Activated CD4-positive, alpha-beta memory T cell treated with anti-CD3 and anti-CD28 coated beads for 36 hours (primary cell): ENCODE data around the gene XRCC1. TPM values are rescaled to one million over a fixed set of nuclear protein-coding genes. Genes with fewer than 3 reads are reported as not detected.

Experiments used
- CTCF ChIA-PET: fragments of 350-600 bp; sonication (Branson Sonifier 250); formaldehyde crosslinking; loops from one replicate; lab custom pipeline; 2021; ENCODE audit warnings: antibody characterized with exemption, inconsistent platforms; lab: Charles Lee
- POLR2A ChIA-PET: fragments of 350-600 bp; sonication (Branson Sonifier 250); formaldehyde crosslinking; loops from one replicate; lab custom pipeline; 2021; ENCODE audit warnings: antibody characterized with exemption; lab: Charles Lee
- DNase-seq: peaks from one replicate; pipeline ENCODE4 v3.0.0-alpha.2; 2020
- H3K27ac Mint-ChIP-seq: one replicate; pipeline ENCODE4 v1.8.0; 2021; ENCODE audit warnings: mixed read lengths
- H3K27me3 Mint-ChIP-seq: one replicate; pipeline ENCODE4 v1.8.0; 2021; ENCODE audit warnings: mixed read lengths
- H3K36me3 Mint-ChIP-seq: one replicate; pipeline ENCODE4 v1.8.0; 2021; ENCODE audit warnings: mixed read lengths
- H3K4me1 Mint-ChIP-seq: one replicate; pipeline ENCODE4 v1.8.0; 2021; ENCODE audit warnings: low read depth, mixed read lengths
- H3K4me3 Mint-ChIP-seq: one replicate; pipeline ENCODE4 v1.8.0; 2021; ENCODE audit warnings: mild to moderate bottlenecking, mixed read lengths
- H3K9me3 Mint-ChIP-seq: one replicate; pipeline ENCODE4 v1.8.0; 2021; ENCODE audit warnings: mixed read lengths
- intact Hi-C: fragments of 100-400 bp; cut with micrococcal nuclease; formaldehyde crosslinking; loops from one replicate; pipeline ENCODE4 v1.15.1; 2023
- total RNA-seq, 2 experiments: library from RNA; stranded (reverse); gene quantifications; one replicate each; pipeline ENCODE4 v1.2.3, GENCODE V29; 2021

XRCC1 gene
- total RNA-seq, 2 experiments from 2014 or later, result 42.5 to 43.0 TPM

GRCh38 chr19:43569657-43570056 lies 5.7 kb downstream of the XRCC1 start:
- Mint-ChIP-seq H3K9me3 (no peaks in the 10 kb centered on the region), H3K36me3 (peaks cover 1% of the 10 kb centered on the region), H3K4me3 (no peak overlapping the region), H3K4me1 (peaks cover 23% of the 10 kb centered on the region), H3K27ac (no peak overlapping the region), H3K27me3 (no peaks in the 10 kb centered on the region)
- intact Hi-C loops, result no loop called here
- DNase-seq, result no peak
- ChIA-PET POLR2A (no interaction called here), CTCF (interaction anchor here (1.0 to 3.7 kb wide), 2 partner anchors 14 to 49 kb away, joined by 3 to 17 read pairs; no protein-coding TSS in a partner anchor)

DNA sequence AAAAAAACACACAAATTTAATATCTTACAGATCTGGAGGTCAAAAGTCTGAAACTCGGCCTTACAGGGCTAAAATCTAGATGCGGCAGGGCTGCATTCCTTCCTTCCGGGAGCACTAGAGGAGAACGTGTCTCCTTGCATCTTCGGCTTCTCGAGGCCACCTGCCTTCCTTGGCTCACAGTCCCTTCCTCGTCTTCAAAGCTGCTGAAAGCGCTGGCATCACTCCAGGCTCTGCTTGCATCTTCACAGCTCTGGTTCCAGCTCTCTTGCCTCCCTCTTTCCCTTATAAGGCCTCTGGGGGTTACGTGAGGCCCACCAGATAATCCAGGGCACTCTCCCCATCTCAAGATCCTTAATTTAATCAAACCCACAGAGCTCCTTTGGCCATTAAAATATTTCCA lies 10.5 kb downstream of the XRCC1 start:
- POLR2A ChIA-PET, result interaction anchor here (0.8 kb wide), 2 partner anchors 30 to 216 kb away, joined by 3 read pairs; partner anchors contain the start of gene KCNN4
- H3K27me3 Mint-ChIP-seq, result no peaks in the 10 kb centered on the region
- H3K27ac Mint-ChIP-seq, result no peak overlapping the region
- CTCF ChIA-PET, result interaction anchor here (1.1 to 2.4 kb wide), 3 partner anchors 9 to 30 kb away, joined by 5 to 13 read pairs (median 7); no protein-coding TSS in a partner anchor
- no peak for DNase-seq
- peaks cover 21% of the 10 kb centered on the region for H3K36me3 Mint-ChIP-seq
- no peak overlapping the region for H3K4me3 Mint-ChIP-seq
- no peaks in the 10 kb centered on the region for H3K9me3 Mint-ChIP-seq
- H3K4me1 Mint-ChIP-seq, result peaks cover 40% of the 10 kb centered on the region
- intact Hi-C loops, result no loop called here

DNA sequence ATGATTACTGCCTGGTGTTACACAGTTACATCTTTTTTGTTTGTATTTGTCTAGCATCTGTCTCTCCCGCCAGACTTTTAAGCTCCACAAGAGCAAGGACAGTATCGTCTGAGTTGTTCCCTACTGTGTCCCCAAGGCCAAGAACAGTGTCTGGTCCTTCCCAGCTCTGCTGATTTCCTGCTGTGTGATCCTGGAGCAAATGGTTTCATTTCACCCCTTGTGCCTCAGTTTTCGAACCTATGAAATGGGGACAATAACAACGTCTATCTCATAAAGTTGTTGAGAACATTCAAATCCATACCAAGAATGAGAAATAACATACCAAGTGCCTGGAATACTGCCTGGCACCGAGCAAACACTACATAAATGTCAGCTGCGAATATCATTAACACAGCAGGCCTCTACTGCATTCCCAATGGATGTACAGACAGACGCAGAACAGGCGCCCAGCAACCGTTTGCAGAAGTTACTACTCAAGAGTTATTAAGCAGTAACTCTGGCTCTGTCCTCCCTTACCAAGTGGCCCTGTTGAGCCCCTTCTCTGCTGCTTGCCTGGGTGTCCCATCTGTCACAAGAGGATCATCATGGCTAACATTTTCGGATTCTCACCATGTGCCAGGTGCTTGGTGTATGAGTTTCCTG lies 11.4 kb downstream of the XRCC1 start:
- intact Hi-C loops, result loop anchor here (2.0 kb wide), 2 partner anchors 31 to 55 kb away; partner anchors contain the start of genes ZNF428 and ZNF575
- H3K4me3 Mint-ChIP-seq, result no peak overlapping the region
- H3K27ac Mint-ChIP-seq, result peak overlapping the region; percentile 95
- H3K36me3 Mint-ChIP-seq, result peaks cover 22% of the 10 kb centered on the region
- no peak for DNase-seq
- no peaks in the 10 kb centered on the region for H3K27me3 Mint-ChIP-seq
- peaks cover 38% of the 10 kb centered on the region for H3K4me1 Mint-ChIP-seq
- H3K9me3 Mint-ChIP-seq, result no peaks in the 10 kb centered on the region
- ChIA-PET POLR2A (interaction anchor here (1.1 kb wide), 2 partner anchors 10 to 12 kb away, joined by 3 to 5 read pairs; partner anchors contain the start of genes PINLYP and XRCC1), CTCF (interaction anchor here (1.1 to 1.2 kb wide), 2 partner anchors 9 to 31 kb away, joined by 3 to 4 read pairs; no protein-coding TSS in a partner anchor)

GRCh38 chr19:43562698-43563241 lies 12.6 kb downstream of the XRCC1 start:
- Mint-ChIP-seq H3K4me3 (peak overlapping the region; percentile 40), H3K9me3 (no peaks in the 10 kb centered on the region), H3K27me3 (no peaks in the 10 kb centered on the region), H3K36me3 (peaks cover 22% of the 10 kb centered on the region), H3K27ac (peak overlapping the region; percentile 95), H3K4me1 (peaks cover 38% of the 10 kb centered on the region)
- intact Hi-C loops, result loop anchor here (1.0 to 2.0 kb wide), 4 partner anchors 13 to 56 kb away; partner anchors contain the start of genes IRGQ, PINLYP, XRCC1 and ZNF428
- CTCF ChIA-PET, result interaction anchor here (1.1 to 1.2 kb wide), 2 partner anchors 8 to 32 kb away, joined by 3 to 4 read pairs; no protein-coding TSS in a partner anchor
- POLR2A ChIA-PET, result interaction anchor here (1.1 kb wide), 1 partner anchor 13 kb away, joined by 3 read pairs; the partner anchor contains the start of genes PINLYP and XRCC1
- DNase-seq, result peak; percentile 86

GRCh38 chr19:43562226-43562697 lies 13.1 kb downstream of the XRCC1 start:
- H3K27ac Mint-ChIP-seq, result peak overlapping the region; percentile 95
- H3K27me3 Mint-ChIP-seq, result no peaks in the 10 kb centered on the region
- ChIA-PET CTCF (no interaction called here), POLR2A (no interaction called here)
- intact Hi-C loops, result loop anchor here (1.0 to 2.0 kb wide), 4 partner anchors 13 to 57 kb away; partner anchors contain the start of genes IRGQ, PINLYP, XRCC1 and ZNF428
- H3K36me3 Mint-ChIP-seq, result peaks cover 22% of the 10 kb centered on the region
- no peaks in the 10 kb centered on the region for H3K9me3 Mint-ChIP-seq
- no peak overlapping the region for H3K4me3 Mint-ChIP-seq
- no peak for DNase-seq
- peaks cover 40% of the 10 kb centered on the region for H3K4me1 Mint-ChIP-seq

DNA sequence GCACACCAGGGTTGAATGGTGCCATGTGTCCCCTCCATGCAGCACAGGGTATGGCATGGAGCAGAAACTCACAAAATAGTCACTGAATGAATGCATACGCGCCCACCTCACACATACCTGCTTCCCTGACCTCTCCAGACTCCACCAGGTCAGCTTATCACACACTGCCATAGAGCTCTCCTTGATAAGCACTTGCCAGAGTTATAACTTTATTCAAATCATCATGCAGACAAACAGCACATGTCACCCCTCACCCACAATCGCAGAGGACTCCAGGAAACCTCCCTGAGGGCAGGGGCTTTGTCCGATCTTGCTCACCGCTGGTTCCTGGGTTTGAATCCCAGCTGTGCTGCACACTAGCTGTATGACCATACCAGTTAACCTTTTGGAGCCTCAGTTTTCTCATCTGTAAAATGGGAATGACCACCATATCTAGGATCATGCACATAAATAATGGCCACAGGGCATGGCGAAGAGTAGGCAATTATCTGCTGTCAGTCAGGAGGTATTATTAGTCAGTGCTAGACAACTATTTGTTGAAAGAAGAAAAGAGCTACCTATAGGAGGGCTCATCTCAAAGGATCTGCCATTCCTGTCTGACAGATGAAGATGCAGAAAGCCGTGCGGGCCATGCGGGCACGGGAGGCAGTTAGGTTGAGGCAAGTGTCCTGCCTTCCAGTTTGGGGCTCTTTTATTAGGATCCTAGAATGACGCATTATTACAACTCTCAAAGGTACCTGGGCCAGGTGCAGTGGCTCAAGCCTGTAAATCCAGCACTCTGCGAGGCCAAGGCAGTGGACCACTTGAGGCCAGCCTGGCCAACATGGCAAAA lies 14.0 kb downstream of the XRCC1 start:
- Mint-ChIP-seq H3K27ac (peak overlapping the region; percentile 95), H3K36me3 (peaks cover 22% of the 10 kb centered on the region), H3K27me3 (no peaks in the 10 kb centered on the region), H3K4me1 (peaks cover 38% of the 10 kb centered on the region), H3K9me3 (no peaks in the 10 kb centered on the region), H3K4me3 (no peak overlapping the region)
- intact Hi-C loops, result no loop called here
- POLR2A ChIA-PET, result interaction anchor here (0.5 kb wide), 1 partner anchor 185 kb away, joined by 5 read pairs; no protein-coding TSS in a partner anchor
- DNase-seq, result no peak
- CTCF ChIA-PET, result interaction anchor here (0.7 to 2.3 kb wide), 2 partner anchors 33 to 107 kb away, joined by 4 to 10 read pairs; no protein-coding TSS in a partner anchor

DNA sequence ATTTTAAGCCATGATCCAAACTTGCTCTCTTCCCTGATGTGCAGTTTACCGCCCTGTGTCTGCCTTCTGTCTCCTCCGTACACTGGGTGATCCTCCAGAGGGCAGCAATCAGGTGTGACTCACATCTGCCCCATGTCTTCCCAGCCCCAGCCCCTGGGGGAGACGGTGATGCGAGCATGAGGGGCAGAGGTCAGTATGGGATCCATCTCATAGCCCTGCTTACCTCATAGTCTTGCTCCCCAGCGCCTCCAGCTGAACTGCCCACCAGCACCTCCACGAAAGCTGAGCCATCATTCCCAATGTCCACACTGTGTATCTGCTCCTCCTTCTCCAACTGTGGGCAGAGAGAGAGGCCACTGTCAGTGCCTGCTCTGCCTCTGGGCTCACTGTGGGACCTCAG lies 14.6 kb downstream of the XRCC1 start:
- H3K27me3 Mint-ChIP-seq, result no peaks in the 10 kb centered on the region
- POLR2A ChIA-PET, result interaction anchor here (0.5 kb wide), 1 partner anchor 185 kb away, joined by 5 read pairs; no protein-coding TSS in a partner anchor
- intact Hi-C loops, result no loop called here
- DNase-seq, result no peak
- no peaks in the 10 kb centered on the region for H3K9me3 Mint-ChIP-seq
- peaks cover 22% of the 10 kb centered on the region for H3K36me3 Mint-ChIP-seq
- peaks cover 38% of the 10 kb centered on the region for H3K4me1 Mint-ChIP-seq
- H3K4me3 Mint-ChIP-seq, result no peak overlapping the region
- CTCF ChIA-PET, result interaction anchor here (1.5 to 2.3 kb wide), 2 partner anchors 34 to 41 kb away, joined by 5 to 10 read pairs; no protein-coding TSS in a partner anchor
- peak overlapping the region; percentile 95 for H3K27ac Mint-ChIP-seq

DNA sequence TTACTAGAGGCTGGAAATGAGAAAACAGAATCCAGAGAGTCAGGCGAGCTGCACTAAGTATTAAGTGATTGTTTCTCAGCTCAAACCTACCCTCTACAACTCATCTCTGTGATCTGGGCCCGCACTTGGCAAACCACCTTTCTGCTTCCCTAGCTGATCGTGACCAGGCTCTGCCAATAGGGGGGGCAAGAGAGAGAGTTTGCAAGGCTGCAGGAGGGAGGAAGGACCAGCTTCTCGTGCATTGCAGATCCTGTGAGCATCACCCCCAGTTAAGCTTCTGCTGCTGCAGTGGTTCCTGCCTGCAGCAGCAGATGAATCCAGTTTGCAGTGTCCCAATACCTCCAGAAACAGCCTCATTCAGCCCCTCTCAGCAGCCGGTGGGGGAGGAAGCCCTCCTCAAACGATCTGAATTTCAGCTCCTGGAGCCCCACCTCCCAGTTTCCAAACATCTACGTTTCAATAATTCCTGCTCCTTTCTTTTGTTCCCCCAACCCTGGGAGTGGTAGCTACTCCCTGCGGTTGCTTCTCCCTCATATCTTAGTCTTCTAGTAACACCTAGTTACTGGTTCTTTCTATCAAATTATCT lies 20.0 kb downstream of the XRCC1 start:
- Mint-ChIP-seq H3K27me3 (no peaks in the 10 kb centered on the region), H3K27ac (peak overlapping the region; percentile 38)
- CTCF ChIA-PET, result interaction anchor here (0.6 to 6.6 kb wide), 42 partner anchors 8 to 261 kb away, joined by 3 to 145 read pairs (median 6); partner anchors contain the start of genes IRGQ, PHLDB3, PINLYP and XRCC1

DNA sequence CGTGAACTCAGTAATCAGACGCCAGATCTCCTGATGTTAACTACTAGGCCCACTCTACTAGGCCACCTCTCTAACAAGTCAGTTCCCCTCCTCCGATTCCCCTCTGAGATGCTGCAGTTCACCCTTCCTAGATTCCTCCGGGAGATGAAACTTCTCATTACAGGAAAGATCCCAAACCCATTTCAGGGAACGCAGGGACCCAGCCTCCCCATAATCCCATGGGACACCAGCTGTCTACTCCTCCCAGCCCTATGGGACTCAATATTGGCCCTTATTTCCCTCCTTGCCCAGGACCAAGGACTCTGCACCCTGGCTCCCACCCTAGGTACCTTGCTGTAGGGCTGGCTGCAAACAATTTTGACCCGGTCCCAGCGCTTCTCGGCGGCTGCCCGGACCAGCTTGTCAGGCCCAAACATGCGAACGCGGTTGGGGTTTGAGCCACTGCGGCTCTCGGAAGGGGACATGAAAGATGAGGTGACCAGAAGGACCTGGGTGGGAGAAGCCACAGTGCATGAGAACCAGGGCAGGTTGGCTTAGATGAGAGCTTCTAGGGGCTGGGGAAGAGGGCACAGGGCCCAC lies 20.9 kb downstream of the XRCC1 start:
- Mint-ChIP-seq H3K4me1 (peaks cover 9% of the 10 kb centered on the region), H3K4me3 (no peak overlapping the region), H3K36me3 (peaks cover 23% of the 10 kb centered on the region), H3K9me3 (no peaks in the 10 kb centered on the region), H3K27ac (no peak overlapping the region), H3K27me3 (no peaks in the 10 kb centered on the region)
- CTCF ChIA-PET, result interaction anchor here (1.0 to 6.6 kb wide), 33 partner anchors 7 to 255 kb away, joined by 3 to 145 read pairs (median 6); partner anchors contain the start of genes IRGQ, PHLDB3, PINLYP and XRCC1
- POLR2A ChIA-PET, result interaction anchor here (1.7 to 2.3 kb wide), 2 partner anchors 25 to 41 kb away, joined by 3 to 11 read pairs; partner anchors contain the start of genes IRGQ and ZNF576
- intact Hi-C loops, result loop anchor here (2.0 kb wide), 1 partner anchor 20 kb away; the partner anchor contains the start of genes PINLYP and XRCC1
- no peak for DNase-seq

More for the DNA sequence above, 20.0 kb downstream of the XRCC1 start:
- peak; percentile 87 for DNase-seq
- peaks cover 9% of the 10 kb centered on the region for H3K4me1 Mint-ChIP-seq
- POLR2A ChIA-PET, result interaction anchor here (2.3 kb wide), 1 partner anchor 40 kb away, joined by 11 read pairs; the partner anchor contains the start of genes IRGQ and ZNF576
- no peak overlapping the region for H3K4me3 Mint-ChIP-seq
- intact Hi-C loops, result loop anchor here (1.0 to 2.0 kb wide), 2 partner anchors 20 to 41 kb away; partner anchors contain the start of genes IRGQ, PINLYP, XRCC1 and ZNF576
- H3K36me3 Mint-ChIP-seq, result peaks cover 23% of the 10 kb centered on the region
- H3K9me3 Mint-ChIP-seq, result no peaks in the 10 kb centered on the region

GRCh38 chr19:43553656-43554055 lies 21.7 kb downstream of the XRCC1 start:
- Mint-ChIP-seq H3K27ac (no peak overlapping the region), H3K36me3 (peaks cover 25% of the 10 kb centered on the region), H3K4me3 (no peak overlapping the region), H3K9me3 (no peaks in the 10 kb centered on the region), H3K4me1 (peaks cover 9% of the 10 kb centered on the region), H3K27me3 (no peaks in the 10 kb centered on the region)
- no peak for DNase-seq
- intact Hi-C loops, result loop anchor here (2.0 kb wide), 1 partner anchor 21 kb away; the partner anchor contains the start of genes PINLYP and XRCC1
- POLR2A ChIA-PET, result interaction anchor here (1.2 to 1.7 kb wide), 2 partner anchors 25 to 42 kb away, joined by 3 read pairs; partner anchors contain the start of genes IRGQ and ZNF576
- CTCF ChIA-PET, result interaction anchor here (2.2 to 6.6 kb wide), 5 partner anchors 19 to 114 kb away, joined by 9 to 145 read pairs (median 24); partner anchors contain the start of genes IRGQ, PINLYP, XRCC1 and ZNF575
